ENCODE measurements around the gene MALRD1.

DNA sequence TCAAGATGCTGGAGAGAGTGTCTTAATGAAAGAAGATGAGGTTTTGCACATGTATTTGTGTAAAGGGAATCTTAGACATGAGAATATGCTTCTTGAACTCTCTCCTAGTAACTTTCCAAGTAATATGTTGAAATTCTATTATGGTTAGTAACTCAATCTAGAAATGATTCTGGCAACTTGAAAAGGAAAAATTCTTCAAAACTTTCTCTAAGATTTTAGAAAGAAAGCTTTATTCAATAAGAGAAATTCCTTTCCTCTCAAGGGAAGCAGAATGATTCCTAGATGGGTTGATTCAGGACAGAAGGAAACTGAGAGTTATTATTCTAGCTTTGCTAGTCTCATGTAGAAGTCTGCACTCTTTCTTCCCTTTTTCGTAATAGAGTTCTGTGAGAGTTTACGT lies 403.3 kb downstream of the MALRD1 start:
- TF ChIP-seq POLR2A (IDR thresholded peaks at IDR 0.05; ENCODE audit: low read length) (no peak), GATA1 (IDR thresholded peaks at IDR 0.05; ENCODE audit: low read depth, low read length) (no peak)

Measured in erythroblast (primary cell).